Endothelial cell of umbilical vein (primary cell): Measurements from ENCODE around the gene PLA2G1B.

ENCODE experiments used
- EZH2 ChIP-seq: IDR thresholded peaks from 2 replicates; pipeline ENCODE4 v1.6.1; 2012; ENCODE audit warnings: borderline replicate concordance, low read depth, mild to moderate bottlenecking, moderate library complexity, low read length, inconsistent platforms; ENCODE audit not compliant: severe bottlenecking
- GATA2 ChIP-seq: IDR thresholded peaks from 2 replicates; pipeline ENCODE4 v1.7.0; 2011; ENCODE audit warnings: low read depth, mild to moderate bottlenecking, moderate library complexity, mixed read lengths, low read length; ENCODE audit not compliant: insufficient read length, insufficient read depth
- JUN ChIP-seq: IDR thresholded peaks from 2 replicates; pipeline ENCODE4 v1.6.1; 2011; ENCODE audit warnings: borderline replicate concordance, low read depth; ENCODE audit not compliant: insufficient read length, insufficient read depth
- MYC ChIP-seq: IDR thresholded peaks from one replicate; pipeline ENCODE4 v1.6.1; 2011; ENCODE audit warnings: mild to moderate bottlenecking, low read depth, low read length
- POLR2A ChIP-seq: IDR thresholded peaks from 2 replicates; pipeline ENCODE4 v1.6.1; 2012; ENCODE audit warnings: low read depth, mild to moderate bottlenecking, control low read depth, low read length
- POLR2AphosphoS5 ChIP-seq: IDR thresholded peaks from 2 replicates; pipeline ENCODE4 v1.6.1; 2012; ENCODE audit warnings: low read depth, mild to moderate bottlenecking, control low read depth, low read length, moderate library complexity; ENCODE audit not compliant: insufficient read depth
- TF ChIP-seq, protein P1 (sequence below), 2 donors: IDR thresholded peaks; 1 replicate in 1 of 2; 2 replicates in 1 of 2; pipeline ENCODE4 v1.5.1; 2011; ENCODE audit warnings: low read length in 2 of 2, mild to moderate bottlenecking in 2 of 2, moderate library complexity in 2 of 2, control low read depth in 1 of 2, inconsistent platforms in 1 of 2, low read depth in 1 of 2; ENCODE audit not compliant: insufficient read depth in 1 of 2; ENCODE audit errors: extremely low read depth in 1 of 2

DNA sequence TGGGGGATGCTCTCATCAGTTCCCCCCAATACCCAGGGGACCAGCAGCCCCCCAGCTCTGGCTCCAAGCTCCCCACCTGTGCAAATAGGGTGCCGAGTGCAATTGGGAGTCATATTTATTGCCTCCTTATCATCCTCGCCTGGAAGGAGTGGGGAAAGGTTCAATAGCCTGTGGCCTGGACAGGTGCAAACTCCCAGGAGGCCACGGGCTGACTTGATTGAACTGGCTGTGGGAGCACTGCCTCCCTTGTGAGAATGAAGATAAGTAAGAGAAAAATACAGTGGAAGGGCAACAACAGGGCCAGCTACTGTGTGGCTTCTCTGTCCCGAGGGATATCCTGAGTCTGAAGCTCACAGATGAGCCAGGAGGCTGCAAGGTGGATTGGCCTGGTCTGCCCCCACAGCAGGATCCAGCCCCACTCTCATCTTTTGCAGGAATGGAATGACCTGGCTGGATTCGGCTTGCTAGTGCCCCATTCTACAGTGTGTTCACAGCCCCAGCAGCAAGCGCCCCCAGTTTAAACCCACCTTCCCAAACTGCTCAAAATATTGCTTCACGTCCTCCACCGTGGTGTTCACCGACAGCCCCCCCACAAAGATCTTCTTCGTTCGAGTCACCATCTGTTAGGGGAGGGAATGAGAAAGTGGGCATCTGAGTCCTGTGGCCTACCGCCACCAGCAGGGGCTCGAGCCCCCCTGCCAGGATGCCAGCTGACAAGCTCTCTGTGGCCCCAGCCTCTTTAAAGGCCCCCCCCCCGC, 35.1 kb upstream of the PLA2G1B start:
- TF ChIP-seq, protein P1, sequence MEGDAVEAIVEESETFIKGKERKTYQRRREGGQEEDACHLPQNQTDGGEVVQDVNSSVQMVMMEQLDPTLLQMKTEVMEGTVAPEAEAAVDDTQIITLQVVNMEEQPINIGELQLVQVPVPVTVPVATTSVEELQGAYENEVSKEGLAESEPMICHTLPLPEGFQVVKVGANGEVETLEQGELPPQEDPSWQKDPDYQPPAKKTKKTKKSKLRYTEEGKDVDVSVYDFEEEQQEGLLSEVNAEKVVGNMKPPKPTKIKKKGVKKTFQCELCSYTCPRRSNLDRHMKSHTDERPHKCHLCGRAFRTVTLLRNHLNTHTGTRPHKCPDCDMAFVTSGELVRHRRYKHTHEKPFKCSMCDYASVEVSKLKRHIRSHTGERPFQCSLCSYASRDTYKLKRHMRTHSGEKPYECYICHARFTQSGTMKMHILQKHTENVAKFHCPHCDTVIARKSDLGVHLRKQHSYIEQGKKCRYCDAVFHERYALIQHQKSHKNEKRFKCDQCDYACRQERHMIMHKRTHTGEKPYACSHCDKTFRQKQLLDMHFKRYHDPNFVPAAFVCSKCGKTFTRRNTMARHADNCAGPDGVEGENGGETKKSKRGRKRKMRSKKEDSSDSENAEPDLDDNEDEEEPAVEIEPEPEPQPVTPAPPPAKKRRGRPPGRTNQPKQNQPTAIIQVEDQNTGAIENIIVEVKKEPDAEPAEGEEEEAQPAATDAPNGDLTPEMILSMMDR (IDR thresholded peaks at IDR 0.05; ENCODE audit: extremely low read depth in 1 of 2, insufficient read depth in 1 of 2, low read depth in 1 of 2, low read length in 2 of 2): no peak
- no peak for TF ChIP-seq EZH2
- TF ChIP-seq POLR2A: no peak
- TF ChIP-seq POLR2AphosphoS5: no peak
- no peak for TF ChIP-seq MYC
- TF ChIP-seq GATA2: no peak
- TF ChIP-seq JUN: no peak
